Activated CD4-positive, CD25-positive, alpha-beta regulatory T cell treated with anti-CD3 and anti-CD28 coated beads, Interleukin-2, amount 50 U/mL, for 72 hours (primary cell): Measurements from ENCODE around the gene ESYT2.

ENCODE experiments used
- DNase-seq: peaks from one replicate; pipeline ENCODE4 v3.0.0; 2021

The ESYT2 gene

GRCh38 chr7:158760445-158760764 is 68.9 kb downstream of the ESYT2 start:
- no peak for DNase-seq

GRCh38 chr7:158759749-158760444 is 69.4 kb downstream of the ESYT2 start:
- no peak for DNase-seq

- no peak for DNase-seq
Measured at GRCh38 chr7:158759245-158759614, 70.1 kb downstream of the ESYT2 start.

GRCh38 chr7:158758586-158759244 is 70.6 kb downstream of the ESYT2 start:
- no peak for DNase-seq

- DNase-seq, result no peak
Measured at GRCh38 chr7:158757404-158757989, 71.8 kb downstream of the ESYT2 start.

GRCh38 chr7:158754746-158755444 is 74.4 kb downstream of the ESYT2 start:
- DNase-seq, result no peak

GRCh38 chr7:158753900-158754299 is 75.4 kb downstream of the ESYT2 start:
- no peak for DNase-seq

GRCh38 chr7:158751751-158752150 is 77.6 kb downstream of the ESYT2 start:
- DNase-seq, result no peak

- no peak for DNase-seq
Measured at GRCh38 chr7:158751199-158751598, 78.1 kb downstream of the ESYT2 start.

GRCh38 chr7:158750702-158751101 is 78.6 kb downstream of the ESYT2 start:
- DNase-seq, result no peak

GRCh38 chr7:158749396-158749795 is 79.9 kb downstream of the ESYT2 start:
- no peak for DNase-seq

- DNase-seq, result no peak
Measured at GRCh38 chr7:158748335-158748734, 81.0 kb downstream of the ESYT2 start.

GRCh38 chr7:158747408-158747807 is 81.9 kb downstream of the ESYT2 start:
- DNase-seq, result no peak

GRCh38 chr7:158746957-158747356 is 82.4 kb downstream of the ESYT2 start:
- DNase-seq, result no peak

GRCh38 chr7:158745057-158745715 is 84.1 kb downstream of the ESYT2 start:
- no peak for DNase-seq

GRCh38 chr7:158744070-158744469 is 85.2 kb downstream of the ESYT2 start:
- no peak for DNase-seq

- no peak for DNase-seq
Measured at GRCh38 chr7:158743219-158743618, 86.1 kb downstream of the ESYT2 start.

GRCh38 chr7:158742065-158742821 is 87.1 kb downstream of the ESYT2 start:
- DNase-seq, result no peak

- no peak for DNase-seq
Measured at GRCh38 chr7:158741294-158741666, 88.0 kb downstream of the ESYT2 start.

- no peak for DNase-seq
Measured at GRCh38 chr7:158740657-158741293, 88.5 kb downstream of the ESYT2 start.

- no peak for DNase-seq
Measured at GRCh38 chr7:158740013-158740656, 89.2 kb downstream of the ESYT2 start.

- no peak for DNase-seq
Measured at GRCh38 chr7:158738841-158739240, 90.5 kb downstream of the ESYT2 start.
